Measurements from ENCODE around the gene CD164L2.

DNA sequence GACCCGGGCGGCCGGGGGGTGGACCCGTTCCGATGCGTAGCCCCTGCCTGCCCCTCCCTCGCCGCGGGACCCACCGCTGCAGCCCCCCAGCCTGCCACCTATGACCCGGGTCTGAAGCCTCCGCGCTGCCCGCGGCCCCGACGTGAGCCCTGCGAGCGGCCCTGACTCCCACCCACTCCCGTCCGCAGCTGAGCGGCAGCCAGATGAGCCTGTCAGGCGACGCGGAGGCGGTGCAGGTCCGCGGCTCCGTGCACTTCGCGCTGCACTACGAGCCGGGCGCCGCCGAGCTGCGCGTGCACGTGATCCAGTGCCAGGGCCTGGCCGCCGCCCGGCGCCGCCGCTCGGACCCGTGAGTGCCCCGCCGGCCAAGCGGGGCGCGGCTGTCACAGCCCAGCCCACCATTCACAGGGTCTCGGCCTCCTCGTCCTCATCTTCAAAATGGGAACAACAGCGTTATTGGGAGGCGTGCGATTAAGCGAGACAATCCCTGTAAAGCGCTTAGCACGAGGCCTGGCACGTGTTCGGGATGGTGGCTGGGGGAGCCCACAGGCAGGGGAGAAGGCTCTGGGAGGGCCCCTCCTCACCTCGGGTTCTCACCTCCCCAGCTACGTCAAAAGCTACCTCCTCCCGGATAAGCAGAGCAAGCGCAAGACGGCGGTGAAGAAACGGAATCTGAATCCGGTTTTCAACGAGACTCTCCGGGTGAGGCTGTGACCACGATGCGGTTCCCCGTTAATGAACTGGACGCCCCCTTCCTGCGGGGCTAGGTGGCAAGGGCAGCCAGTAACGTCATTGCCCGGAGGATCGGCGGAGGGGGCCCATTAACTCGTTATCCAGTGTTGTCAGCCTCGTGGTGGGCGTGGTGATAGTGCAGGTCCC, 33.1 kb downstream of the CD164L2 start:
- TF ChIP-seq CTCF (IDR thresholded peaks at IDR 0.05; ENCODE audit: insufficient read depth, low read depth, low read length) (no peak), EZH2 (IDR thresholded peaks at IDR 0.05; ENCODE audit: insufficient read depth, low read length) (no peak)

Data from astrocyte (in vitro differentiated cells and primary cell).